SH-SY5Y (cell line): Measurements from ENCODE around the gene MICAL3.

Source experiments
- GATA2 ChIP-seq: IDR thresholded peaks from 2 replicates; pipeline ENCODE4 v1.6.1; 2011; ENCODE audit warnings: mild to moderate bottlenecking, low read depth, low read length
- GATA3 ChIP-seq: IDR thresholded peaks from 2 replicates; pipeline ENCODE4 v1.6.1; 2011; ENCODE audit warnings: low read depth, mild to moderate bottlenecking, low read length, moderate library complexity

GRCh38 chr22:17846326-17846992 is 177.9 kb downstream of the MICAL3 start:
- TF ChIP-seq GATA3 (no peak), GATA2 (peak; percentile 78)
